Renal cortex interstitium (tissue), 11 donors: ENCODE data around the gene ATF3. TPM values are rescaled to one million over a fixed set of nuclear protein-coding genes. Genes with fewer than 3 reads are reported as not detected.
"Not testable (repeated sequence)": the region's sequence is repeated elsewhere in the genome, so short reads cannot be mapped to it uniquely, and the experiment has no call there.

Experiments used
- DNase-seq, 11 donors: peaks; one replicate each; pipeline ENCODE4 v3.0.0-alpha.2; 2013; ENCODE audit warnings: low read depth in 9 of 11, low spot score in 4 of 11; ENCODE audit errors: extremely low read depth in 1 of 11
- polyA plus RNA-seq, 3 donors: library from polyadenylated mRNA; unstranded; fragments of 120-200 nt; gene quantifications; one replicate each; pipeline ENCODE4 v1.2.1, GENCODE V29; 2013; ENCODE audit not compliant: insufficient read length in 3 of 3

The ATF3 gene
- polyA plus RNA-seq, 3 donors, result 13.2 to 33.4 (median 18.5) TPM

DNA sequence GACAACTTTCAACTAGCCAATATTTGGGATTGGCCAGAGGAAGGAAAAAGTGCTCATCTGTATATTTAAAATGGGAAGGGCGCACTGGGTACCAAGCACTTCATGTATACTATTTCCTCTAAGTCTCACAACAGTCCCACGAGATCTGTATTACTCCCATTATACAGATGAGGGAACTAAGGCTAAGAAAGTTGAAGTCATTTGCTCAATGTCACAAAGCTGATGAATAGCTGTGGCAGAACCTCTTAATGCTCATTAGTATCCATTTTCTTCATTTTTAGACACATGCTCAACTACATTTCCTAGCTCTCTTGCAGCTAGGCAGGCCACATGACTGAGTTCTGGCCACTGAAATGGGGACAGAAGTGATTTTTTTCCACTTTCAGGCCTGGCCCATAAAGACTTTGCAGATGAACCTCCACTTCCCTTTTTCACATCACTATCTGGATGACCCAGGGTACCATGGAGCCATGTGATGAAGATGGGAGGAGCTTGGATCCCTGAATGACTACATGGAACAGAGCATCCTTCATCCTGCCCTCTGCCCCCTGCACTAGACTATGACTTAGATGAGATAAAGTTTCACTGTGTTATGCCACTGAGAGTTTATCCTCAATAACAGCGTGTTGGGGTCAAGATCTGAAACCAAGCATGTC is 31.8 kb downstream of the ATF3 start:
- DNase-seq, result no peak

DNA sequence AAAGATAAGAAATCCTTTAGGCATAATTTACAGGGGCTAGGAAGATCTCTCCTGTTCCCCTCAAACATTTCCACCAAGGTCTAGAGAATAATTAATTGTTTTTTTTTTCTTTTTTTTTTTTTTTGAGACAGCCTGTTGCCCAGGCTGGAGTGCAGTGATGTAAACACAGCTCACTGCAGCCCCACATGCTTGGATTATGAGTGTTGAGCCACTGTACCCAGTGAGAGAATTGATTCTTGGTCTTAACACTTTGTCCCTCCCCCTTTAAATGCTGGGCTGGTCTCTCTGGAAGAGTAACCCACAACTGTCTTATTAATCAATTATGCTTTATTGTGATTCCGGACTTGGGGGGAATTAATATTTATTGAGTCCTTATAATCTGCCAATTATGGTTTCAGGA is 33.4 kb downstream of the ATF3 start:
- no peak for DNase-seq

DNA sequence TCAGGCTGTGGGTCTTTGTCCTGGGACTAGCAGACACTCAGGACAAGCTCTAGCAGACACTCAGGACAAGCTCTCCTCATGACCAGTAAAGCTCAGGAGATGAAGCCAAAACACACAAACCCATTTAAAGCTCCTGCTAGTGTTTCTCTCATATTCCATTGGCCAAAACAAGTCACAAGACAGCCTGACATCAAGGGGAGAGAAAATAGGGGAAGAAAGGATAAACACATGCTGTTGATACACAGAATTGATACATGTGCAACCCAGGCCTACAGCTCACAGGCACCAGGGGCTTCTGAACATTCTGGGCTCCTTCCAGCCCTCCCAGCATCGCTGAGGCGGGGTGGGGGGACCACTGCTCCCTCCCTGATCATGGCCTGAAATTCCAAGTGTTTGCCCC is 35.3 kb downstream of the ATF3 start:
- no peak for DNase-seq

DNA sequence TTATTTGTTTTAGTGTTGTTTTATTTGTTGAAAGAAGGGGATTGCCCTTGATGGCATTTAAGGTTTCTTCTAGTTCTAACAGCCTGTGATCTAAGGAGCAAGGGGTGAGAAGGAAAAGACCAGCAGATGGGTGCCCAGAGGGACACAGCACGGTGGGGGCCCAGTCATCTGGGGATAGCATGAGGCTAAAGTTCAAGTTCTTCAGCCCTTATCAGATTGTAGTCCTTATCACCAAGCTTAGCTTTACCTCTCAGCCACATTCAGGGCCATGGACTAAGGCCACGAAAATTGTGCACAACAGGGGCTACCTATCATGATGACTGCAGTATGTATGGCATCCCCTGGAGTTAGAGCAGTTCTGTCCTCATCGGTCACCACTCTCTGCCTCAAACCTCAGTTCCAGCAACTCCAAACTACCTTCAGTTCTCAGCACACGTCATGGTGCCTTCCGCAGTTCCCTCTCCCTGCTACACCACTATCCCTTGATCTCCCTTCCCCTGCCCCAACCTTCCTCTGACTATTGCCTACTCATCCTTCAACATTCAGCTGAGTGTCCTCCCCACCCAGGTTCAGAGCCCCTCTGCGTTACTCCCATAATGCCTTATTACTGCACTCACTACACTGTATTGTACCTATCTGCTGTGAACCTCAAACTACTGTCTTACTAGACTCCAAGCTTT is 36.4 kb downstream of the ATF3 start:
- no peak for DNase-seq

DNA sequence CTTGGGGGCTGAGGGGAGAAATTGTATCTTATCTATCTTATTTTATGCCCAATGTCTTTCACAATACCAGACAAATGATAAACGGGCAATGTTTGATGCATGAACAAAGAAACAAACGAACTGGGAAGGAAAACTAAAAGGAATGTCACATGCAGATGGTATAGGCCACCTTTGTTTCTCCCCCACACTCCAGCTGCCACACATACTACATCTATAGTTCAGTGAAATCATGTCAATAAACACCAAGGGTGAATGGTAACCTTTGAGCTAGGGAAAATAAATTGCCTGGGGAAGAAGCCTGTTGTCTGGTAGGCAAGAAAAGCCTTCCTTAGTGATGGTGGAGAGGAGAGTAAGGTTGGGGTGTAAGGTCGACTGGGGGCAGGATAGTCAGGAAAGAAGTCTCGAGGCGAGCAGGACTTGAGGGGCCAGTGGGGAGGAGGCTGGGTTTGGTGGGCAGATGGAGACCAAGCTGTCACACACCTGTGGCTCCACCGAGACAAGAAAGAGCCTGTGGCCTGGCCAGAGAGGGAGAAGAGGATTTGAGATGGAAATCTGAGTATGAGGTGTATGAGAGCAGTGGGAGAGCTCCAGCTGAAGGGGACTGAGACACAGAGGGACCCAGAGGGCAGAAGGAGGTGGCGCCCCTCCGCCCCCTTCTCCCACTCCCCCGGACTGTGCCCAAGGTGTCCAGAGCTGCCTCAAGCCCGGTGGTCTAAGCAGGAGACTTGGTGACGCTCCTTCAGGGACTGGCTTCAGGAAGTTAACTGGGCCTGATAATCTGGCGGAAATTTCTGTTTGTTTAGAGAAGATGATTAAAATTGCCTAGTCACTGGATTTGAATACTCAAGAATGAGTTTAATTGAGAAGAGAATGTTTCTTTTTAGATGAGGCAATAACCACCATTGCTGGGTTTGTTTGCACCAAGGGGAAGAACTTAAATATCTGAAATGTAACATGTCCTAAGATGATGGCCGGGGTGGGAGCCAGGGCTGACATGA is 37.3 kb downstream of the ATF3 start:
- no peak for DNase-seq

DNA sequence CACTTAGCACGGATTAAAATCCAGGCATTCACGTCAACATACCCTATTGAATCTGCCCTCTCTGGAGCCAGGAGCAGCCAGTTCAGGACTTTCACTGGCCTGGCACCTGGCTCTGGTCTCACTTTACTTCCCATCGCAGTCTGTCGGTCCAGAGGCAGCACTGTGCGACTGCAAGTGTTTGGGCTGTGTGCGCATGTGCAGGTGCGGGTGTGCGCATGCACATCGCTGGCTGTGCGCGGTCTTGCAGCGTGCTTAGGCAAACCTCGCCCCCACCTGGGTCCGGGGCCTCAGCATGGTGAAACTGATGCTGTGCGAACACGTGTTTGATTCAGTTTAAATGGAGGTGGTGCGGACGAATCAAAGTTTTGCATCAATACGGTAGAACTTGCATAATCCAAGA is 38.0 kb downstream of the ATF3 start:
- DNase-seq, result no peak

DNA sequence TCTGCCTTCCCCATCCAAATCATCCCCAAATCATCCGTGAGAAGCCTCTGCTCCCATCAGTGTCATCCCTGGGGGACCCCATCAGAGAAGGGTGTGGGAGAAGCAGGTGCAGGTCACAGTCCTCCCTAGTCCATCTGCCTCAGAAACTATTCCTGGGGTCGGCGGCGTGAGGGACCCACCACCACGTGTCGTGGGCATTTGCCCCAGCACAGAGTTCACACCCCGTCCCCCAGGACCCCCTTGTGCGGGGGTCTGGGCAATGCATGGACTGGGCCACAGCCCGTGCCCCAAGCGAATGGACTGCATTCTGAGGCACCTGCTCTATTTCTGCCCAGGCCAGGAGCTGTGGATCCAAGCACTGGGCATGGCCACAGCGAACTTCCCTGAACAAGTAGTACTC is 38.4 kb downstream of the ATF3 start:
- DNase-seq, result no peak

DNA sequence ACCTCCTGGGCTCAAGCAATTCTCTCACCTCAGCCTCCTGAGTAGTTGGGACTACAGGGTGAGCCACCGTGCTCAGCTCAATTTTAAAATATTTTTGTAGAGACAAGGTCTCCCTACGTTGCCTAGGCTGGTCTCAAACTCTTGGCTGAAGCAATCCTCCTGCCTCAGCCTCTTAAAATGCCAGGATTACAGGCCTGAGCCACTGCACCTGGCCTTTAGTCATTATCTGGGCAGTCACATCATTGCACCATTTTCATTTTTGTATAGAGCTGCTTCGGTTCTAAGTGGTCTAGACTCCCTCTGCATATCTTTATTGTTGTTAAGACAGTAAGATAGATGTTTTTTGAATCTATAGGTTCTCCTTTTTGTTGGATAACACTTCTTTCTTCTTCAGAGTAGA is 39.9 kb downstream of the ATF3 start:
- no peak for DNase-seq

DNA sequence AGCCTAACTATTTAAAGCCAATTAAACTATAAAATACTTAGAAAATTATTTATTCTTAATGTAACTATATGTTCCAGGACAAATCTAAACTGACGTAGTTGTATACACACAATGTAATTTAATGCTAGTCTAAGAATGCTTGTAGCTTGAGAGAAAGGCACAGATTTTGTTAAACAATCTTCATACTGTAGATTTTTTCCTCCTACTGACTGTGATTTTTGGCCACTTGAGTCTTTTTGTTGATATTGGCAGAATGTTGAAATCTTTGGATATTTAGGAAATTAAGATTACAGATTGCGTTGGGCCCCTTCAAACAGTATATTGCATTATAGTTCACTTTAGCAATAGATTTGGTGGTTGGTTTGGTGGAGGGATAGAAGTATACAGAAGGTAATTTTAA is 40.5 kb downstream of the ATF3 start:
- DNase-seq, result no peak

DNA sequence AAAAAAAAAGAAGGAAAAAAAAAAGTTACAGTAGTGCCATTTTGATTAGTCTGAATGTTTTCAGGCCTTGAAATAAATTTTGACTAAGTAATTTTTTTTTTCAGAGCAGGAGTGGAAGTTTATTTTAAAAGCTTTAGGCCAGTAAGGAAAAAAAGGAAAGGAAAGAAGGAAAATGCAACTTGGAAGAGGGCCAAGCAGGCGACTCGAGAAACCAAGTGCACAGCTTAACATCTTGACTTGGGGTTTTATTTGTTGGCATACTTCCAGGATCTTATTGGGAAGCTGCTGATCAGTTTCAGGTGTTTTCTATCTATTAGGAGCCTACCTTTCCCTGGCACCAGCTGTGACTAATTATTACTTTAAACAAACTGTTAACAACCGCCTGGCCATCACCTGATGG is 41.7 kb downstream of the ATF3 start:
- DNase-seq, result no peak

DNA sequence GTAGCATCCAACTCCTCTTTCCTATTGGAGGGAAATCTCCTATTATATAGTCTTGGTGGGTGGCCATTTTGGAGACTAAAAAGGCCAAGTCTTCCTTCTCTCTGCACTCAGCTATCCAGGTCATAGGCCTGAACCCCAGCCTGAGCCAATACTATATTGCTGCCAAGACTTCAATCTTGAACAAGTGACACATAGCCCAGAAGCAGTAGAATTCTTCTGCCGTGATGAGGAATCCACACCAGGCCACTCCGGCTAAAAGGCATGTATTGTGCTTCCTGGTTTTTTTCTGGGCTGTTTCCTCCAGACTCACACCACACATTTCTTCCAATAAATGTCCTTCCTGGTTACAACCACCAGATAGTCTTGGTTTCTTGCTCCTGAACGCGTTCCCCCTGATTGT is 43.0 kb downstream of the ATF3 start:
- DNase-seq, result no peak

DNA sequence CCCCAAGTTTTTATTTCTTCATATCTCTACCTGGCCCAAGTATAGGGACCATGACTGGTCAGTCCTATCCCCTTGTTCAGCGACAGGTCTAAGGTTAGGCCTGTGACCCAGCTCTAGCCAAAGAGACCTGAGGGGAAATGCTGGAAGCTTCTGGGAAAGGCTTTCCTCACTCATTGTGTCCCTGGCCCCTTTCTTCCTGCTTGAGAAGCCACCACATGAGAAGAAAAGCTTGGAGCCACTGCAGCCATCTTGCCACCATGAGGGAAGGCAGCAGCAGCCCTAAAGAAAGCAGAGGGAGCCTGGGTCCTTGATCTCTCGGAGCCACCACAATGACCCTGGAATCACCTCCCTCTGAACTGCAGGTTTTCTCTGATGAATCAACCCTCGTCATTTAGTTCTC is 43.4 kb downstream of the ATF3 start:
- no peak for DNase-seq

DNA sequence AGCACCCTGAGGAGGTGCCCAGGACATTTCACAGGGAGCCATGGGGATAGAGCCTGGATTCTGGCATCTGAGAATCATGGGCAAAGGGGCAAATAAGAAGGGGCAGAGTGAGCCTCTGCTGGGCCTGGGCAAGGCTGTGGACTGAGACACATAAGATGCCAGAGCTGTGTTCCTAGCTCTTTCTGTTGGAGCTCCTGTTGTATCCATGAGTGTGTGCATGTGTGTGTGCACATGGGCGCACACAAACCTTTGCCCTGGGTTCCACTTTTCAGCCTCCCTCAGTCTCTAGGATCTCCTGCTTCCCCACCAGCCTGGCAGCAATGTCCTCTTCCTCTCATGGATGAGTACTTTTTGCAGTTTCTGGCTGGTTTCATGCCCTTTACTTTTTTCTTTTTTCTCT is 44.0 kb downstream of the ATF3 start:
- DNase-seq, result no peak

DNA sequence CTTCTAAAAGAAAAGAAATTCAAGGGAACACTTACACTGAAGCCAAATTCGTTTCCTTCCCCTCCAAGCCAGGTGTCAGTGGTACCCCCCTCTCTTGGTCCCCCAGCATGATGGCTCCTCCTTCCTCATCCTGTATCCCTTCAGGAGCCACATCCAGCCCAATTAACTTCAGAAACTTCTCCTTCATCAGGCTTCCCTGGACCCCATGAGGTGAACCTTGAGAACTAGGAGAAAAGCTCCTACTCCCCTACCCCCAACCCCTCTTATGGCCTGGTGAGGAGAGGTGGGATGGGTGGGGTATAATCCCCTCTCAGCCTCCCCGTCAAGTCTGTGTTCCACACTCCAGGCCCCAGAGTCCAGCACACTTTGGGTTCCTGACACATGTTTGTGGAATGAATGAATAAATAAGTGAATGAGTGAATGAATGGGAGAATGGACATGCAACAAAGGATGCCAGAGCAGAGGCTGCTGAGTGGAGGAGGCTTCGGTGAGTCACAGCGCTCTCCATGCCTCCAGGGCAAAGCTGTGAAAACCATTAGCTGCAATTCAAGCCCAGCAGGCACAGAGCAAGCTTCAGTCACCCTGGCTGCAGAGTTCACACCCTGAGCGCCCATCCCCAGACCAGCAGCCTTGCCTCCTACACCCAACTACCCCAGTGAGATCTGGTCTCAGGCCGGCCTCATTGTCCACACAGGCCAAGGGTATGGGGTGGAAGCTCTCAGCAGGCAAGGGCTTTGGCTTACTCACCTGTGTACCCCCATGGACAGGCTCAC is 47.3 kb downstream of the ATF3 start:
- DNase-seq, result no peak

DNA sequence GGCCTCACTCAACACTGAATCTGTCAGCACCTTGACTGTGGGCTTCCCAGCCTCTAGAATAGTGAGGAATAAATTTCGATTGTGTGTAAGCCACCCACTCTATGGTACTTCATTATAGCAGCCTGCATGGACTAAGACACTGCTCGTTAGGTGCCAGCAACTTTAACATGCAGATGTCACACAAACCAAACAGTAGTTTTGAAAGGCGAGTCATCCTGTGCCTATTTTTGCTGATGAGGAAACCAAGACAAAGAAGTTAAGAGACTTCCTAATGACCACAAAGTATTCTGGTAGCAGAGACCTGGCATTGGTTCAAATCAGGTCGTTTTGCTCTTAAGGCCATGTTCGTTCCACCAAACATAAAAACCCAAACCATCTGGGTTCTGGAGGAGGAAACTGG is 48.2 kb downstream of the ATF3 start:
- no peak for DNase-seq

DNA sequence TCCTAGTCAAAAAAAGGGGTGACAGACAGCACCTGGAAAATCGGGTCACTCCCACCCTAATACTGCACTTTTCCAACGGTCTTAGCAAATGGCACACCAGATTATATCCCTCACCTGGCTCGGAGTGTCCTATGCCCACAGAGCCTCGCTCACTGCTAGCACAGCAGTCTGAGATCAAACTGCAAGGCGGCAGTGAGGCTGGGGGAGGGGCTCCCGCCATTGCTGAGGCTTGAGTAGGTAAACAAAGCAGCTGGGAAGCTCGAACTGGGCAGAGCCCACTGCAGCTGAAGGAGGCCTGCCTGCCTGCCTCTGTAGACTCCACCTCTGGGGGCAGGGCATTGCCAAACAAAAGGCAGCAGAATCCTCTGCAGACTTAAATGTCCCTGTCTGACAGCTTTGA is 49.7 kb downstream of the ATF3 start:
- not testable (repeated sequence) for DNase-seq

DNA sequence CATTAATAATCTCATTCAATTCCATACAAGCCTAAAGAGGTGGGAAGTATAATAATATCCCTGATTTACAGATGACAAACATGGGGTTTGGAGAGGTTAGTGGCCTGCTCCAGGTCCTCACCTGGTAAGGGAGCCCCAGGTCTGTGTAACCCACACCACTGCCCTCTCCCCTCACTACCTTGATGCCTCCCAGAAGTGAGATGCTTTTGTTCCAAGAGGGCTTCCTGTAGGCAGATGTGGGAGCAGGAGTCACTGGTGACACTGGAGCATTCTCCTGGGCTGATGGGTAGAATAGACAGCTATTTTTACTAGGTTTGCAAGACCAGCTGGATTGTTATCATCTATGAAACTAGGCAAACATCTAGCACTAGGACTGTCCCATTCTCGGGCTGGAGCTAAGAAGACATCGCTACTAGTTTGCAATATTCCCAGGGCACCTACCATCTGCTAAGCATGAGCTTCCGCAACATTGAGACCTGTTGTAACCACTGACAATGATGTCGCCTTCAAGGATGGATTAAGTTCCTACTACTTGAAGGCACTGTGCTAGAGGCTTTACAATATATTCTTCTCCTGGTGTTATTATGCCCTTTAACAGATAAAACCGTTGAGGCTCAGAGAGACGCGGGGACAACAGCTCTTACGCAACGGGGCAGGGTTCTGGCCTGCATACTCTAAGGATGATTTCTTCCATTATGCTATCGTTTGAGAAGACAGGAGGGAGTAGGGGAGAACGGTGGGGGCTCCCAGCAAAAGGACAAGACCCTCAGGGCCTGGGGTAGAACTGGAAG is 56.0 kb downstream of the ATF3 start:
- DNase-seq, result no peak
